ENCODE measurements around the gene USP49.

Gene USP49

GRCh38 chr6:41740366-41741162 lies 154.6 kb downstream of the USP49 start:
- no peak for DNase-seq (ENCODE audit: low read depth)
- H3K4me3 ChIP-seq (replicated peaks; ENCODE audit: low read depth, low read length) = no peak overlapping the region
- TF ChIP-seq CTCF (IDR thresholded peaks at IDR 0.05; ENCODE audit: low read length, missing control alignments) = no peak
